SU-DHL-6 (cell line): Measurements from ENCODE around the gene ANO2.

ENCODE experiments used
- H2AFZ ChIP-seq: fragments of 200-600 bp; sonication (generic); 2 replicates; pipeline ENCODE4 v1.6.1; 2014; ENCODE audit warnings: low read depth, mild to moderate bottlenecking, moderate library complexity, mixed read lengths, antibody characterized with exemption, low read length; ENCODE audit not compliant: severe bottlenecking
- H3F3A ChIP-seq: fragments of 200-600 bp; shearing (Covaris generic); 2 replicates; pipeline ENCODE4 v1.6.0; 2016; ENCODE audit warnings: antibody characterized with exemption, mild to moderate bottlenecking; ENCODE audit not compliant: insufficient read depth
- H3K27ac ChIP-seq: fragments of 200-600 bp; sonication (generic); 2 replicates; pipeline ENCODE4 v1.5.1; 2016; ENCODE audit warnings: low read depth, mild to moderate bottlenecking, low read length, moderate library complexity, mixed read lengths
- H3K27me3 ChIP-seq: fragments of 200-600 bp; sonication (generic), shearing (Covaris generic); 2 replicates; pipeline ENCODE4 v1.6.0; 2014; ENCODE audit warnings: mild to moderate bottlenecking, low read length
- H3K36me3 ChIP-seq: fragments of 200-600 bp; sonication (generic); 2 replicates; pipeline ENCODE4 v1.6.1; 2014; ENCODE audit warnings: mild to moderate bottlenecking, low read length, mixed read lengths
- H3K4me2 ChIP-seq: fragments of 300-600, 200-600 bp; shearing (Covaris generic), sonication (generic); 2 replicates; pipeline ENCODE4 v1.6.0; 2014; ENCODE audit warnings: low read length, low read depth, mild to moderate bottlenecking; ENCODE audit not compliant: poor library complexity, severe bottlenecking
- H3K4me3 ChIP-seq: fragments of 200-600 bp; sonication (generic); 2 replicates; pipeline ENCODE4 v1.5.1; 2014; ENCODE audit warnings: antibody characterized with exemption, low read length, mild to moderate bottlenecking, mixed read lengths; ENCODE audit not compliant: insufficient read depth, poor library complexity, severe bottlenecking
- H3K79me2 ChIP-seq: fragments of 200-600 bp; sonication (generic); 2 replicates; pipeline ENCODE4 v1.6.1; 2014; ENCODE audit warnings: mild to moderate bottlenecking, low read length, moderate library complexity; ENCODE audit not compliant: insufficient read depth
- H3K9ac ChIP-seq: fragments of 200-600 bp; sonication (generic); 2 replicates; pipeline ENCODE4 v1.7.0; 2014; ENCODE audit warnings: mild to moderate bottlenecking, low read length
- H3K9me2 ChIP-seq: fragments of 200-600 bp; sonication (generic); replicated peaks from 2 replicates; pipeline ENCODE4 v1.6.1; 2014; ENCODE audit warnings: low read length; ENCODE audit not compliant: insufficient read depth
- H3K9me3 ChIP-seq: fragments of 200-600 bp; sonication (generic); 2 replicates; pipeline ENCODE4 v1.6.1; 2014; ENCODE audit warnings: low read length, mixed read lengths; ENCODE audit not compliant: insufficient read depth
- H4K20me1 ChIP-seq: fragments of 200-600 bp; sonication (generic); 2 replicates; pipeline ENCODE4 v1.6.1; 2014; ENCODE audit warnings: low read depth, mild to moderate bottlenecking, antibody characterized with exemption, low read length, moderate library complexity, mixed read lengths
- EZH2phosphoT487 ChIP-seq: fragments of 200-600 bp; sonication (generic), shearing (Covaris generic); conservative IDR thresholded peaks from 2 replicates; pipeline ENCODE4 v1.6.1; 2018; ENCODE audit warnings: mild to moderate bottlenecking, antibody characterized with exemption, low read length, moderate library complexity, mixed read lengths
- TF ChIP-seq, protein P1 (sequence below): fragments of 200-600 bp; sonication (generic); IDR thresholded peaks from one replicate; pipeline ENCODE4 v1.5.1; 2017; ENCODE audit warnings: antibody characterized with exemption, mild to moderate bottlenecking, low read length, moderate library complexity; ENCODE audit not compliant: insufficient read depth, poor library complexity, severe bottlenecking

ANO2 gene

GRCh38 chr12:5577211-5577612 lies 367.8 kb downstream of the ANO2 start:
- TF ChIP-seq, protein P1, sequence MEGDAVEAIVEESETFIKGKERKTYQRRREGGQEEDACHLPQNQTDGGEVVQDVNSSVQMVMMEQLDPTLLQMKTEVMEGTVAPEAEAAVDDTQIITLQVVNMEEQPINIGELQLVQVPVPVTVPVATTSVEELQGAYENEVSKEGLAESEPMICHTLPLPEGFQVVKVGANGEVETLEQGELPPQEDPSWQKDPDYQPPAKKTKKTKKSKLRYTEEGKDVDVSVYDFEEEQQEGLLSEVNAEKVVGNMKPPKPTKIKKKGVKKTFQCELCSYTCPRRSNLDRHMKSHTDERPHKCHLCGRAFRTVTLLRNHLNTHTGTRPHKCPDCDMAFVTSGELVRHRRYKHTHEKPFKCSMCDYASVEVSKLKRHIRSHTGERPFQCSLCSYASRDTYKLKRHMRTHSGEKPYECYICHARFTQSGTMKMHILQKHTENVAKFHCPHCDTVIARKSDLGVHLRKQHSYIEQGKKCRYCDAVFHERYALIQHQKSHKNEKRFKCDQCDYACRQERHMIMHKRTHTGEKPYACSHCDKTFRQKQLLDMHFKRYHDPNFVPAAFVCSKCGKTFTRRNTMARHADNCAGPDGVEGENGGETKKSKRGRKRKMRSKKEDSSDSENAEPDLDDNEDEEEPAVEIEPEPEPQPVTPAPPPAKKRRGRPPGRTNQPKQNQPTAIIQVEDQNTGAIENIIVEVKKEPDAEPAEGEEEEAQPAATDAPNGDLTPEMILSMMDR = no peak
- no peak for TF ChIP-seq EZH2phosphoT487
- Histone ChIP-seq H3K79me2 (no peaks in the 10 kb centered on the region), H3K4me3 (no peak overlapping the region), H2AFZ (no peak overlapping the region), H4K20me1 (no peaks in the 10 kb centered on the region), H3F3A (no peaks in the 10 kb centered on the region), H3K9me2 (no peaks in the 10 kb centered on the region), H3K27ac (no peak overlapping the region), H3K4me2 (no peak overlapping the region), H3K36me3 (no peaks in the 10 kb centered on the region), H3K27me3 (no peaks in the 10 kb centered on the region), H3K9ac (no peak overlapping the region), H3K9me3 (no peaks in the 10 kb centered on the region)

DNA sequence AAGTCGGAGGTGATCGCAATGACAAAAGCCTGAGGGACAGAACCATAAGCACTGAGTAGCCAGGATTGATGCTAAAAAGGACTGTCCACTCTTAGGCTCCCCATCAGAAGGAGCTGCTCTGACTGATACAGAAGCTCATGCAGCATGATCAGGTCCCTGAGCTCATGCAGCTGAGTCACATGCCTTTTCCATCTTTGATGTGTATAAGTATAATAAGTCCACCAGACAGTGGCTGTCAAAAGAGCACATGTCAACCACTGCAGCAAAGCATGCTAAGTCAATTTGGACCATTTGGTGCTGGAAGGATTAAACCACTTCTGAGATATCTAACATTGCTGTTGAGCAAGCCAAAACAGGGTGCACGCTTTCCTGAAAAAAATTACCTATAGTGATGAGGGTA lies 369.1 kb downstream of the ANO2 start:
- Histone ChIP-seq H3K9ac (no peak overlapping the region), H3K36me3 (no peaks in the 10 kb centered on the region), H4K20me1 (no peaks in the 10 kb centered on the region), H2AFZ (no peak overlapping the region), H3K27ac (no peak overlapping the region), H3K9me2 (no peaks in the 10 kb centered on the region), H3F3A (no peaks in the 10 kb centered on the region), H3K27me3 (no peaks in the 10 kb centered on the region), H3K4me2 (no peak overlapping the region), H3K4me3 (no peak overlapping the region), H3K9me3 (no peaks in the 10 kb centered on the region), H3K79me2 (no peaks in the 10 kb centered on the region)
- TF ChIP-seq, protein P1 = no peak
- TF ChIP-seq EZH2phosphoT487 = no peak

DNA sequence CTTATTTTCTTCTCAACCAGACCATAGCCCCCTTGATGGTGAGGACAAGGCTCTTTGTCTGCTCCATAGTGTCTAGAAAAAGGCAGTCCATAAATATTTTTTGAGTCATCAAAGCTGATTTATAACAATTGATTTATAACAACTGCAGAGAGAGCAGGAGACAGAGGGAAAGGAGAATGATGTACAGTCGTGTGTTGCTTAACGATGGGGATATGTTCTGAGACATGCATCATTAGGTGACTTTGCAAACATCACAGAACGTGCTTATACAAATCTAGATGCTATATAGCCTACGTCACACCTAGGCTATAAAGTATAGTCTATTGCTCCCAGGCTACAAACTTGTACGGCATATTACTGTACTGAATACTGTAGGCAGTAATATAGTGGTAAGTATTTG lies 369.8 kb downstream of the ANO2 start:
- H3K4me2 ChIP-seq = no peak overlapping the region
- no peak overlapping the region for H3K27ac ChIP-seq
- no peaks in the 10 kb centered on the region for H3K27me3 ChIP-seq
- no peak for TF ChIP-seq EZH2phosphoT487
- TF ChIP-seq, protein P1 = no peak
- no peaks in the 10 kb centered on the region for H3K9me3 ChIP-seq
- H3K36me3 ChIP-seq = no peaks in the 10 kb centered on the region
- H3K9me2 ChIP-seq = no peaks in the 10 kb centered on the region
- no peak overlapping the region for H2AFZ ChIP-seq
- H4K20me1 ChIP-seq = no peaks in the 10 kb centered on the region
- H3K4me3 ChIP-seq = no peak overlapping the region
- no peaks in the 10 kb centered on the region for H3K79me2 ChIP-seq
- no peak overlapping the region for H3K9ac ChIP-seq
- H3F3A ChIP-seq = no peaks in the 10 kb centered on the region

DNA sequence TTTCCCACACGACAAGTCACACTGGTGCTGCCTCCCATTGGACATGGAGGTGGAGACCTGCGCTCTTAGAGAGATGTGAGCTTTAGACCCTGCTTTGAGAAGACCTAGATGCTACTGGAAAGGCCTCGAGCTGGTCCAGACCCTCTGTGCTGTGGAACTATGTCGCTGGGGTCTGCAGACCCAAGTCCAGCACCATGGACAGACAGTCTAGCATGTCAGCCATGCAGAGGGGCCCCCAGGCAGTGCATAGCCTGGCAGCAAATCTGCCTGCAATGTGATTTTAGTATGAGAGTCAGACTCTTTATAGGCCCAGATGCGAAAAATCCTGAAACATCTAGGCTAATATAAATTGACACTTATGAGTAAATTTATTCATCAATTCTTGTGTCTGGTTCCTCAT lies 371.7 kb downstream of the ANO2 start:
- no peaks in the 10 kb centered on the region for H3K27me3 ChIP-seq
- H3F3A ChIP-seq = no peaks in the 10 kb centered on the region
- no peak for TF ChIP-seq EZH2phosphoT487
- TF ChIP-seq, protein P1 = no peak
- H3K9ac ChIP-seq = no peak overlapping the region
- H3K9me3 ChIP-seq = no peaks in the 10 kb centered on the region
- no peak overlapping the region for H2AFZ ChIP-seq
- no peaks in the 10 kb centered on the region for H3K9me2 ChIP-seq
- H3K36me3 ChIP-seq = no peaks in the 10 kb centered on the region
- H3K4me2 ChIP-seq = no peak overlapping the region
- H3K27ac ChIP-seq = no peak overlapping the region
- no peaks in the 10 kb centered on the region for H3K79me2 ChIP-seq
- H4K20me1 ChIP-seq = no peaks in the 10 kb centered on the region
- H3K4me3 ChIP-seq = no peak overlapping the region
